GM10248 (cell line): ENCODE measurements around the gene RHOF.

Experiments used
- CTCF ChIA-PET: fragments of 300-600 bp; sonication (Branson Sonifier 250); formaldehyde crosslinking; extraction: SDS; loops from one replicate; lab custom pipeline; 2021; ENCODE audit warnings: antibody characterized with exemption; lab: Yijun Ruan, JAX
- POLR2A ChIA-PET: fragments of 350-650 bp; sonication (Branson Sonifier 250); formaldehyde crosslinking; extraction: SDS; loops from one replicate; lab custom pipeline; 2020; ENCODE audit warnings: antibody characterized with exemption; lab: Yijun Ruan, JAX
- DNase-seq: peaks from one replicate; pipeline ENCODE4 v3.0.0; 2012; ENCODE audit errors: extremely low spot score
- TF ChIP-seq, protein P1 (sequence below): IDR thresholded peaks from 2 replicates; pipeline ENCODE4 v1.5.1; 2012; ENCODE audit warnings: mild to moderate bottlenecking, low read depth; ENCODE audit errors: extremely low read depth, missing control alignments, control extremely low read depth

Gene RHOF

DNA sequence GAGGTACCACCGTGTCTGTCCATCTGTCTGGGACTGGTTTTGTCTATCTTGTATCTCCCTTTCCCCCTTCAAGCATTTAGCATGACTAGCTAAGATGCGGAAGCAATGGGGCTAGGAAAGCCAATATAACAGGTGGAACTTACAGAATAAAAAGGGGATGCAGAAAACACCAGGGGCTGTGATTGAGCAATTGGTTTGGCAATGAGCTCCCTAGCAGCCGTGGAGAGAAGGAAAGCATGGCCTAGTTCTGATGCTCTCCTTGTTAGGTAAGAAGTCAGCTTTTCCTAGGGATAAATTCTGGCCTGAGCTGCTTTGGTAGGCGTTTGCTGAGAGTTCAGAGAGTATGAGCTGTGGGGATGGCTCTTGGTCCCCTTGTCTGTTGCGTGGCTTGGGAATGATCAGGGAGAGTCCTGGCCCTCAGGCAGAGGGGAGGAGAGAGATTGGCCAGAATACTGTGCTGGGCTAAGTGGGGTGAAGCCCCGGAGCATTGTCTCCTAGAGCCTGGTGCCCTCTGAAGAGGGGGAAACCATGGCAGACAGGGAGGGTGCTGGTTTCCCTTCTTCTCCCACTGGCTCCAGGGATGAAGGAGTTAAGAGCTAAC, 17.4 kb upstream of the RHOF start:
- CTCF ChIA-PET = interaction anchor here (0.9 to 12.8 kb wide), 21 partner anchors 9 to 312 kb away, joined by 3 to 565 read pairs (median 8); partner anchors contain the start of genes PSMD9, RHOF, SETD1B and TMEM120B
- DNase-seq = no peak
- POLR2A ChIA-PET = interaction anchor here (1.6 to 2.6 kb wide), 3 partner anchors 10 to 16 kb away, joined by 3 to 22 read pairs (median 10); partner anchors contain the start of gene RHOF
- TF ChIP-seq, protein P1, sequence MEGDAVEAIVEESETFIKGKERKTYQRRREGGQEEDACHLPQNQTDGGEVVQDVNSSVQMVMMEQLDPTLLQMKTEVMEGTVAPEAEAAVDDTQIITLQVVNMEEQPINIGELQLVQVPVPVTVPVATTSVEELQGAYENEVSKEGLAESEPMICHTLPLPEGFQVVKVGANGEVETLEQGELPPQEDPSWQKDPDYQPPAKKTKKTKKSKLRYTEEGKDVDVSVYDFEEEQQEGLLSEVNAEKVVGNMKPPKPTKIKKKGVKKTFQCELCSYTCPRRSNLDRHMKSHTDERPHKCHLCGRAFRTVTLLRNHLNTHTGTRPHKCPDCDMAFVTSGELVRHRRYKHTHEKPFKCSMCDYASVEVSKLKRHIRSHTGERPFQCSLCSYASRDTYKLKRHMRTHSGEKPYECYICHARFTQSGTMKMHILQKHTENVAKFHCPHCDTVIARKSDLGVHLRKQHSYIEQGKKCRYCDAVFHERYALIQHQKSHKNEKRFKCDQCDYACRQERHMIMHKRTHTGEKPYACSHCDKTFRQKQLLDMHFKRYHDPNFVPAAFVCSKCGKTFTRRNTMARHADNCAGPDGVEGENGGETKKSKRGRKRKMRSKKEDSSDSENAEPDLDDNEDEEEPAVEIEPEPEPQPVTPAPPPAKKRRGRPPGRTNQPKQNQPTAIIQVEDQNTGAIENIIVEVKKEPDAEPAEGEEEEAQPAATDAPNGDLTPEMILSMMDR = no peak

DNA sequence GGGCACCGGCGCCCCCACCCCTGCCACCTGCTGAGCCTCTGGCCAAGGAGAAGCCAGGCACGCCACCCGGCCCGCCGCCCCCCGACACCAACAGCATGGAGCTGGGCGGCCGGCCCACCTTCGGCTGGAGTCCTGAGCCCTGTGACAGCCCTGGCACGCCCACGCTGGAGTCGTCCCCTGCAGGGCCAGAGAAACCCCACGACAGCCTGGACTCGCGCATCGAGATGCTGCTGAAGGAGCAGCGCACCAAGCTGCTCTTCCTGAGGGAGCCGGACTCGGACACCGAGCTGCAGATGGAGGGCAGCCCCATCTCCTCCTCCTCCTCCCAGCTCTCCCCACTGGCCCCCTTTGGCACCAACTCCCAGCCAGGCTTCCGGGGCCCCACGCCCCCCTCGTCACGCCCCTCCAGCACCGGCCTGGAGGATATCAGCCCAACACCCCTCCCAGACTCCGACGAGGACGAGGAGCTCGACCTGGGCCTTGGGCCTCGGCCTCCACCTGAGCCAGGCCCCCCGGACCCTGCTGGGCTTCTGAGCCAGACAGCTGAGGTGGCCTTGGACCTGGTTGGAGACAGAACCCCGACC, 16.8 kb upstream of the RHOF start:
- DNase-seq = no peak
- CTCF ChIA-PET = interaction anchor here (0.9 to 12.8 kb wide), 13 partner anchors 8 to 124 kb away, joined by 3 to 565 read pairs (median 13); partner anchors contain the start of genes PSMD9, RHOF, SETD1B and TMEM120B
- POLR2A ChIA-PET = interaction anchor here (1.6 to 2.6 kb wide), 3 partner anchors 10 to 15 kb away, joined by 3 to 22 read pairs (median 10); partner anchors contain the start of gene RHOF
- TF ChIP-seq, protein P1 = no peak

DNA sequence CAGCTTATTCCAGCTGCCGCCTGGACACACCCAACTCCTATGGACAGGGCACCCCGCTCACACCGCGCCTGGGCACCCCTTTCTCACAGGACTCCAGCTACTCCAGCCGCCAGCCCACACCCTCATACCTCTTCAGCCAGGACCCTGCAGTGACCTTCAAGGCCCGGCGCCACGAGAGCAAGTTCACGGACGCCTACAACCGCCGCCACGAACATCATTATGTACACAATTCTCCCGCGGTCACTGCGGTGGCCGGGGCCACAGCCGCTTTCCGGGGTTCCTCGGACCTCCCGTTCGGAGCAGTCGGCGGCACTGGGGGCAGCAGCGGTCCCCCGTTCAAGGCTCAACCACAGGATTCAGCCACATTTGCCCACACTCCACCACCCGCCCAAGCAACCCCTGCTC, 16.2 kb upstream of the RHOF start:
- CTCF ChIA-PET = interaction anchor here (3.2 to 12.8 kb wide), 4 partner anchors 15 to 34 kb away, joined by 24 to 565 read pairs (median 59); partner anchors contain the start of gene RHOF
- TF ChIP-seq, protein P1 = no peak
- POLR2A ChIA-PET = interaction anchor here (0.8 to 2.6 kb wide), 3 partner anchors 11 to 14 kb away, joined by 3 to 10 read pairs (median 4); no protein-coding TSS in a partner anchor
- DNase-seq = no peak

DNA sequence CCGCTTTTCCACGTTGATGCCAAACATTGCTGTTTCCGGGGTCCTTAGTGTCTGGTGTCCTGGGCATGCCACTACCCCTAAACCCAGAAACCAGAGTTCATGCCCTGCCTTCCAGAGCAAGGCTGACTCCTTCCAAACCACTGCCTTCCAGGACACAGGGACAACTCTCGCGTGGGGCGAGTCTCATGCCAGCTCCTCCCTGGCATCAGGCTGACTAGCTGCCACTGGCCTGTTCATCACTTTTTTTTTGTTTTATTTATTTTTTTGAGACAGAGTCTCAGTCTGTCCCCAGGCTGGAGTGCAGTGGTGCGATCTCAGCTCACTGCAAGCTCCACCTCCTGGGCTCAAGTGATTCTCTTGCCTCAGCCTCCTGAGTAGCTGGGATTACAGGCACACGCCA, 15.1 kb upstream of the RHOF start:
- CTCF ChIA-PET = interaction anchor here (4.8 to 12.8 kb wide), 2 partner anchors 14 to 33 kb away, joined by 52 to 565 read pairs; partner anchors contain the start of gene RHOF
- TF ChIP-seq, protein P1 = no peak
- no peak for DNase-seq
- POLR2A ChIA-PET = interaction anchor here (0.6 to 1.4 kb wide), 2 partner anchors 13 to 261 kb away, joined by 4 read pairs; no protein-coding TSS in a partner anchor

DNA sequence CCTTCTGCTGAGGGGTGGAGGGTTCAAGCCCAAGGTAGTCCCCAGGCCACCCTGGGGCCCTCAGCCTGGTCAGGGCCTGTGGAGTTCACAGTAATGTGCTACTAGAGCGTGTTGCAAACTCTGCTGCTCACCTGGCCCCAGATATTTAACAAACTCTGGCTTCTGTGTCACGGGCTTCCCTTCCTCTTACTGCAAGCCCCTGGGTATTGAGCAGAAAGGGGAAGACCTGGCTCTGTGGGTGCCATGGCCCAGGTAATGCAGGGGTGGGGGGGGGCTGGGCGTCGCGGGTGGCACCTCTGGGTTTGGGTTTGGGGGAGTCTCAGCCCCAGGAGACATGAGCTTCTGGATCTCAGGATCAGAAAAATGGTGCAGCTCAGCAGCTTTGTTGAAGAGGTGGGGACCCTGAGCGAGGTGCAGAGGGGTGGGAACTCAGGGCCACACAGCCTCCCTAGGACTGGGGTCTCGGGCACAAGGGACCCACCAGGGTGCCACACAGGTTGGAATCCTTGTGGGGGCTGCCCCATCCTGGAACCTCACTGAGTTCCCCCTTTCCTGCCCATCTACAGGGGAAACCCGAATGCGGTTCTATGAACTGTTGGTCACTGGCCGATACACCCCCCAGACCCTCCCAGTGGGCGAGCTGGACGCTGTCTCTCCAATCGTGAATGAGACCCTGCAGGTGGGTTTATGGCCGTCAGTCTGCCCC, 14.3 kb upstream of the RHOF start:
- TF ChIP-seq, protein P1 = no peak
- ChIA-PET POLR2A (interaction anchor here (0.6 to 1.9 kb wide), 2 partner anchors 14 to 18 kb away, joined by 3 to 7 read pairs; partner anchors contain the start of gene RHOF), CTCF (interaction anchor here (12.8 kb wide), 1 partner anchor 13 kb away, joined by 565 read pairs; the partner anchor contains the start of gene RHOF)
- DNase-seq = no peak
